WI38 (cell line): Measurements from ENCODE around the gene LRRC73.
A peak's percentile ranks its signal among the peaks of the same experiment; 100 is the strongest.

ENCODE experiments used
- H3K4me3 ChIP-seq: 2 replicates; pipeline ENCODE4 v1.5.1; 2011; ENCODE audit warnings: low read depth, mild to moderate bottlenecking, control low read depth, low read length
- TF ChIP-seq, protein P1 (sequence below): IDR thresholded peaks from 2 replicates; pipeline ENCODE4 v1.5.1; 2012; ENCODE audit warnings: low read depth, mild to moderate bottlenecking, control low read depth, low read length

Gene LRRC73

DNA sequence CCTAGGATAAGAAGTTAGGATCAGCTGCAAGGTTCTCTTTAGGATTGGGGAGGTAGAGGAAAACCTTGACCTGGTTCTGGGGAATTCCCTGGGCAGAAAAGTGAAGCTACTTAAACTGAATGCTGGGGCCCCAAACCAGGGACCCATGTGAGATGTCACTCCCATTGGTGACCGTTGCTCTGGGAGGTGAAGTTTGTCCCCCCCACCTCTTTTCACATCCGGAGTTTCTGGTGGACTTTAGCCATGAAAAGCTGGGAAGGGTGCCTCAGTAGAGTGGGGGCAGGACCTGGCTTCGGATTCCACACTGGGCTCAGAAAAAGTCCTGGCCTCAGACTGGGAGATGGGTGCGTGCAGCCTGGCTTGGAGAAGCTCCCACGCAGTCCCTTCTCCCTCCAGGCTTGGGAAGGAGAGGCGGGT lies 19.6 kb downstream of the LRRC73 start:
- H3K4me3 ChIP-seq: no peak overlapping the region
- TF ChIP-seq, protein P1, sequence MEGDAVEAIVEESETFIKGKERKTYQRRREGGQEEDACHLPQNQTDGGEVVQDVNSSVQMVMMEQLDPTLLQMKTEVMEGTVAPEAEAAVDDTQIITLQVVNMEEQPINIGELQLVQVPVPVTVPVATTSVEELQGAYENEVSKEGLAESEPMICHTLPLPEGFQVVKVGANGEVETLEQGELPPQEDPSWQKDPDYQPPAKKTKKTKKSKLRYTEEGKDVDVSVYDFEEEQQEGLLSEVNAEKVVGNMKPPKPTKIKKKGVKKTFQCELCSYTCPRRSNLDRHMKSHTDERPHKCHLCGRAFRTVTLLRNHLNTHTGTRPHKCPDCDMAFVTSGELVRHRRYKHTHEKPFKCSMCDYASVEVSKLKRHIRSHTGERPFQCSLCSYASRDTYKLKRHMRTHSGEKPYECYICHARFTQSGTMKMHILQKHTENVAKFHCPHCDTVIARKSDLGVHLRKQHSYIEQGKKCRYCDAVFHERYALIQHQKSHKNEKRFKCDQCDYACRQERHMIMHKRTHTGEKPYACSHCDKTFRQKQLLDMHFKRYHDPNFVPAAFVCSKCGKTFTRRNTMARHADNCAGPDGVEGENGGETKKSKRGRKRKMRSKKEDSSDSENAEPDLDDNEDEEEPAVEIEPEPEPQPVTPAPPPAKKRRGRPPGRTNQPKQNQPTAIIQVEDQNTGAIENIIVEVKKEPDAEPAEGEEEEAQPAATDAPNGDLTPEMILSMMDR: no peak

- H3K4me3 ChIP-seq: no peak overlapping the region
- TF ChIP-seq, protein P1: no peak
Observed at GRCh38 chr6:43489277-43490072, 20.7 kb downstream of the LRRC73 start.

- TF ChIP-seq, protein P1: no peak
- H3K4me3 ChIP-seq: no peak overlapping the region
Observed at GRCh38 chr6:43488667-43489276, 21.4 kb downstream of the LRRC73 start.

DNA sequence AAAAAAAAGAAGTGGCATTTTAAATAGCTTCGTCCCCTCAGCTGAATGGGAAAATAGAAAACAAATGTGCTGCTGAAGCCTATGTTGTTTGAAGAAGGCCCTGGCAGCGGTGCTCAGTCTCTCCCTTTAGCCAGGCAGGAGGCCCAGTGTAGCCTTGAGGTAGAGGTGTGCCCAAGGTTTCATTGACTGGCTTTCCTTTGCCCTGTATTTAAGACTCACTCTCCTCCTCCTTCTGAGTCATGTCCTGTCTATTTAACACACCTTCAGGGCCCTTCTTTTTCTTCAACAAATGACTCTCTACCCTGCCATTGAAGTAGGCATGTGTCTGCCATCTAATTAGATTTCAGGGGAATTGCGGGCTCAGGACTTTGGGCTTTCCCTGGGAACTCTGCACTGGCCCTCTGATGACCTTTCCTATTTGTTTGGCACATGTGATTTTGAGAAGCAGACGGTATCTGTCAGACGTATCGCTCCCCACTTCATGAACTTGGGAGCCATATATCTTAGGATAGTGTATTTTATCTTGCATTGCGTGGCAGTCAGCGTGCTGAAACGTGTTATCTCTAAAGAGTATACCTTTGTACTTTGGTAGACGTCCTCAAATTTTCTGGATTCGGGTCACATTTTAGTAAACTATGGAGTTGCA lies 28.4 kb downstream of the LRRC73 start:
- H3K4me3 ChIP-seq: no peak overlapping the region
- TF ChIP-seq, protein P1: no peak

GRCh38 chr6:43481075-43481474 lies 29.1 kb downstream of the LRRC73 start:
- TF ChIP-seq, protein P1: no peak
- H3K4me3 ChIP-seq: no peak overlapping the region

DNA sequence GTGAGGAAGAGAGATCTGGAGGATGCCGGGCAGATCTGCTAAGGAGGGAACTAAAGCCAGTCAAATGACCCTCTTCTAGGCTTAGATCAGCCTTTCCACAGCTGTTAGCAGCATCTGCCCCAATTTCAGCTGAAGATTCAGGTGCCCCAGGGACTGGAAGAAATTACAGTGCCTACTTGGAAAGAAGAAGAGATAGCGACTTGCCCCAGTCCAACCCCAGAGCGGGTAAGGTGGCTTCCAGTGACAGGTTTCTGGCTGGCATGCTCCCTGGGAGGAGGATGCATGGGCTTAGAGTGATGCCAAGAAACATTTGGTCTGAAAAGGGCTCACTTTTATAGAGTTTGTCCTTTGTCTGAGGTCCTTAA lies 32.2 kb downstream of the LRRC73 start:
- TF ChIP-seq, protein P1: no peak

More for the DNA sequence above, 32.2 kb downstream of the LRRC73 start:
- peak overlapping the region; percentile 60 for H3K4me3 ChIP-seq
